ENCODE results near the gene RNF214. TPM values are rescaled to one million over a fixed set of nuclear protein-coding genes. Genes with fewer than 3 reads are reported as not detected.

Gene RNF214
- total and polyA plus RNA-seq, 11 donors = 8.0 to 31.9 (median 19.5) TPM

DNA sequence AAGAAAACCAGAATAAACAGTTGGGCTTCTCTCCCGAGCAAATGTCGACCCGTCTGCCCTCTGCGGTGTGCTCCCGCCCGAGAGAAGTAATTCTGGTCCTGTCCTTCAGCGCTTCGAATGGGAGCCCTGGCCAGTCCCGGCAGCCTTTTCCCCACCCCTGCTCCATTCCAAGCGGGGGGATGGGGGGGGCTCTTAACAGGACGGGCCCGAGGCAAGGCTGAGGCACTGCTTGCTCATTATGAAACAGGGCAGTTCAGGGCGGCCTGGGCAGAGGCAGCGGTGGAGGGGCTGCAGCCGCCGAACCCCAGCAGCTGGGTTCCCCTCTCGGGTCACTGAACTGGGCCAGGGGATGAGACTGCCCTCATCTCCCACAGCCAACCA, 67.8 kb downstream of the RNF214 start:
- TF ChIP-seq, protein P1, sequence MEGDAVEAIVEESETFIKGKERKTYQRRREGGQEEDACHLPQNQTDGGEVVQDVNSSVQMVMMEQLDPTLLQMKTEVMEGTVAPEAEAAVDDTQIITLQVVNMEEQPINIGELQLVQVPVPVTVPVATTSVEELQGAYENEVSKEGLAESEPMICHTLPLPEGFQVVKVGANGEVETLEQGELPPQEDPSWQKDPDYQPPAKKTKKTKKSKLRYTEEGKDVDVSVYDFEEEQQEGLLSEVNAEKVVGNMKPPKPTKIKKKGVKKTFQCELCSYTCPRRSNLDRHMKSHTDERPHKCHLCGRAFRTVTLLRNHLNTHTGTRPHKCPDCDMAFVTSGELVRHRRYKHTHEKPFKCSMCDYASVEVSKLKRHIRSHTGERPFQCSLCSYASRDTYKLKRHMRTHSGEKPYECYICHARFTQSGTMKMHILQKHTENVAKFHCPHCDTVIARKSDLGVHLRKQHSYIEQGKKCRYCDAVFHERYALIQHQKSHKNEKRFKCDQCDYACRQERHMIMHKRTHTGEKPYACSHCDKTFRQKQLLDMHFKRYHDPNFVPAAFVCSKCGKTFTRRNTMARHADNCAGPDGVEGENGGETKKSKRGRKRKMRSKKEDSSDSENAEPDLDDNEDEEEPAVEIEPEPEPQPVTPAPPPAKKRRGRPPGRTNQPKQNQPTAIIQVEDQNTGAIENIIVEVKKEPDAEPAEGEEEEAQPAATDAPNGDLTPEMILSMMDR (IDR thresholded peaks at IDR 0.05) = no peak
- Histone ChIP-seq H3K27me3 (no peaks in the 10 kb centered on the region), H3K9me3 (no peaks in the 10 kb centered on the region), H3K27ac (no peak overlapping the region), H3K36me3 (peaks cover 0 to 7% (median under 1%) of the 10 kb centered on the region in 9 donors), H3K4me1 (peaks cover 0 to 27% (median 12%) of the 10 kb centered on the region in 12 donors), H3K4me3 (peak overlapping the region in 8 of 12 donors; percentile 5 to 40 (median 23))
- DNase-seq = peak in 3 of 5 donors; percentile 25 to 47 (median 46)
- intact Hi-C loops (cut with DNase I) = no loop called here
- ATAC-seq = peak in 3 of 4 donors; percentile 57 to 74 (median 59)
- WGBS, 4 donors = 31 to 44% (median 37%) methylated on average over 17 of the region's 17 CpGs

DNA sequence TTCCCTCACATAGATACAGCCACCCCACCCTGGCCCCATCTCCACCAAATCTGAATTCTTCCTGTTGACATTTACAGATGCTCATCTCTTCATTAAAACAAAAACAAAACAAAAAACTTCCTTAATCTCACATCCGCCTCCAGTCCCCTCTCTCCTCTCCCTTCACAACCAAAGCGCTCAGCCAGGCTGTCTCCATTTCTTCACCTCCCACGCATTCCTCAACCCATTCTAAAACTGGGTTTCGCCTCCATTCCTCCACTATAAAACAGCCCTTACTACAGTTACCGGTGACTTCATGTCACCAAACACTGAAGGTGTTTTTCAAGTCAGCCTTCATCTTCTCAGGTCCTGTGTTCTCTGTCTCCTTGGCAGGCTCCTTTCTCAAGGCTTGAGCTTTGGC, 68.3 kb downstream of the RNF214 start:
- Histone ChIP-seq H3K27ac (no peak overlapping the region), H3K27me3 (no peaks in the 10 kb centered on the region), H3K9me3 (no peaks in the 10 kb centered on the region), H3K4me3 (peak overlapping the region in 7 of 12 donors; percentile 5 to 40 (median 23)), H3K36me3 (peaks cover 0 to 2% (median 0%) of the 10 kb centered on the region in 9 donors), H3K4me1 (peaks cover 0 to 27% (median 12%) of the 10 kb centered on the region in 12 donors)
- DNase-seq (no peak), ATAC-seq (no peak)
- TF ChIP-seq, protein P1 (IDR thresholded peaks at IDR 0.05) = no peak
- TF ChIP-seq POLR2A (IDR thresholded peaks at IDR 0.05) = no peak
- intact Hi-C loops (cut with DNase I) = no loop called here
- 62 to 76% (median 72%) methylated on average over 5 of the region's 5 CpGs for WGBS, 4 donors

DNA sequence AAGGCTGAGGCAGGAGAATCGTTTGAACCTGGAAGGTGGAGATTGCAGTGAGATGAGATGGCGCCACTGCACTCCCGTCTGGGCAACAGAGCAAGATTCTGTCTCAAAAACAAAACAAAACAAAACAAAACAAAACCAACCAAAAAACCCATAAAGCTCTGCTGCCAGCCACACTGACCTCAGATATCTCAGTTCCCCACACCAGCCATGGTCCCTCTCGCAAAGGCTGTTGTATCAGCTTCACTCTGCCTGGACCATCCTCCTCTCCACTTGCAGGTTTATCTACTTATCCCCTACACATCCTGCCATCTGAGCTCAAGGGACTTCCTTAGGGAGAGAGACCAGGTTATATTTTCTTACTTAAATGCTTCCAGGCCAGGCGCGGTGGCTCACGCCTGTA, 69.8 kb downstream of the RNF214 start:
- no peak overlapping the region for H3K27ac ChIP-seq
- 81 to 94% (median 88%) methylated on average over 7 of the region's 7 CpGs for WGBS, 4 donors
- DNase-seq = no peak

DNA sequence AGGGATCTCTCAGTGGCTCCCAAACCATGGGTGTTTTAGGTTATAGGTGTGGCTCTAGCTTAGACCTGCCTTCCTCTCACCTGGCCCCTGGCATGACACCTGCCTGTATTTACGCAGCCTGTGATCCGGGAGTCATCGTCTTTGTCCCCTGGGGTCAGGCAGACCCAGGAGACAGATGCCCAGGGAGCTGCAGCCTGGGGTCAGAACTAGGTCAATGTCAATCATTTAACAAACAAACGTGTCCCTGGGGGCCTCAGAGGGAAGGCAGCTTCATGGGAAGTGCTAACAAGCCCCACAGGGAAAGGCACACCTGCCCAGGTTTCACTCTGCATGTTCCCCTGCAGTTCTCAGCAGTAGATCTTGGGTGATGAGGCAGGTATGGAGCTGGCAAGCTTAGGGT, 70.6 kb downstream of the RNF214 start:
- Histone ChIP-seq H3K4me3 (no peak overlapping the region), H3K27ac (no peak overlapping the region), H3K4me1 (peaks cover 0 to 27% (median 12%) of the 10 kb centered on the region in 12 donors), H3K36me3 (peaks cover 0 to 5% (median 0%) of the 10 kb centered on the region in 9 donors), H3K27me3 (no peaks in the 10 kb centered on the region), H3K9me3 (no peaks in the 10 kb centered on the region)
- DNase-seq = no peak
- WGBS, 4 donors = 75 to 77% (median 75%) methylated on average over 4 of the region's 4 CpGs
- intact Hi-C loops (cut with DNase I) = no loop called here
- no peak for ATAC-seq
- TF ChIP-seq POLR2A (IDR thresholded peaks at IDR 0.05) = no peak
- TF ChIP-seq, protein P1 (IDR thresholded peaks at IDR 0.05) = no peak

More for the DNA sequence above, 69.8 kb downstream of the RNF214 start:
- Histone ChIP-seq H3K4me1 (peaks cover 0 to 27% (median 12%) of the 10 kb centered on the region in 12 donors), H3K9me3 (no peaks in the 10 kb centered on the region), H3K4me3 (no peak overlapping the region), H3K27me3 (no peaks in the 10 kb centered on the region), H3K36me3 (peaks cover 0 to 5% (median 0%) of the 10 kb centered on the region in 9 donors)
- TF ChIP-seq, protein P1 (IDR thresholded peaks at IDR 0.05) = no peak
- TF ChIP-seq POLR2A (IDR thresholded peaks at IDR 0.05) = no peak
- intact Hi-C loops (cut with DNase I) = no loop called here
- ATAC-seq = no peak
